OCI-M1 (cell line): ENCODE results near the gene ATP2A3.
"Not testable (repeated sequence)": the region's sequence is repeated elsewhere in the genome, so short reads cannot be mapped to it uniquely, and the experiment has no call there.

Source experiments
- DNase-seq: peaks from one replicate; lab custom pipeline; 2025; lab: John Stamatoyannopoulos, UW

ATP2A3 gene

GRCh38 chr17:3954976-3955672, 9.1 kb downstream of the ATP2A3 start:
- no peak for DNase-seq

DNA sequence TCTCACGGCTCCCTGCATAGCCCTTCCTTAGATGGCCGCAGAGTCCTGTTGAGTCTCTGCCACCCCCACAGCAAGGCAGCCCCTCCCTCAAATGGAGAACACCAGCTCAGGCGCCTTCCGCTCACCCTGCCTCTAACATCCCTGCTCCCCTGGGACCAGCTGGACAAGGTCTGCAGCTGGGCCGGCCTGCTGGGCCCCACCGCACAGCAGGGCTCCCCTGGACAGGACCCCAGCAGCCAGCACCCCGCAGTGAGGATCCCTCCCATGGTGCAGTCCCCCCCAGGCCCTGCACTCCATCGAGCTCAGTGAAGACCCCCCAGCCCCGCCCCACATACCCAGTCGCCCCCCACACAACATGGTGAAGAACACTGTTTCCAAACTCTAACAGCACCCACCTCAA, 10.2 kb downstream of the ATP2A3 start:
- DNase-seq = no peak

GRCh38 chr17:3953542-3953941, 10.7 kb downstream of the ATP2A3 start:
- no peak for DNase-seq

DNA sequence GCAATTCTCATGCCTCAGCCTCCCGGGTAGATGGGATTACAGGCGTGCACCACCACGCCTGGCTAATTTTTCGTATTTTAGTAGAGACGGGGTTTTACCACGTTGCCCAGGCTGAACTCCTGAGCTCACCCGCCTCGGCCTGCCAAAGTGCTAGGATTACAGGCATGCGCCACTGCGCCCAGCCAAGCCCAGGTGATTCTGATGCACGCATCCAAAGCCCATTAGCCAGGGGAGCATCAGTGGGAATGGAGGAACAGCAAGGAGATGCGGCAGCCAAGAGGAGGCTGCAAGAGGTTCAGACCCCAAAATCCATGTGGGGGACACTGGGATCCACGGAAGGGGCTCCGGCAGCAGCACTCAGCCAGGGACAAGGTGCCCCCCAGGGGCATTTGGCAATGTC, 12.1 kb downstream of the ATP2A3 start:
- no peak for DNase-seq

GRCh38 chr17:3951420-3951819, 12.8 kb downstream of the ATP2A3 start:
- DNase-seq = no peak

GRCh38 chr17:3951003-3951402, 13.2 kb downstream of the ATP2A3 start:
- DNase-seq = no peak

DNA sequence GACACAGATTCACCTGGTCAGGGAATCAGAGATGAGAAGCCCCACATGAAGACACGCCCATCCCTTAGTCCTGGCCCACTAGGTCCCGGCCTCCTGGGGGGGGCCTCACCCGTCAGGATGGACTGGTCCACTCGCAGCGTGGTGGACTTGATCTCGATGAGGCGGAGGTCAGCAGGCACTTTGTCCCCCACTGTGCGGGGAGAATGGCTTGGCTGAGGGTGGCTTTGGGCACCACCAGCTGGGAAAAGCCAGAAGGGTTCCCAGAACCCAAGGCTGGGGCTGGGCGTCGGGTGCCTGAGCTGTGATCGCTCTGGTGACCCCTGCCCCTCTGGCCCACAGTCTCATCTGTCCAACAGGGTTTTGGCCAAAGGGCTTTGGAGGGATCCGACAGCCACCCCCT, 13.7 kb downstream of the ATP2A3 start:
- DNase-seq = no peak

DNA sequence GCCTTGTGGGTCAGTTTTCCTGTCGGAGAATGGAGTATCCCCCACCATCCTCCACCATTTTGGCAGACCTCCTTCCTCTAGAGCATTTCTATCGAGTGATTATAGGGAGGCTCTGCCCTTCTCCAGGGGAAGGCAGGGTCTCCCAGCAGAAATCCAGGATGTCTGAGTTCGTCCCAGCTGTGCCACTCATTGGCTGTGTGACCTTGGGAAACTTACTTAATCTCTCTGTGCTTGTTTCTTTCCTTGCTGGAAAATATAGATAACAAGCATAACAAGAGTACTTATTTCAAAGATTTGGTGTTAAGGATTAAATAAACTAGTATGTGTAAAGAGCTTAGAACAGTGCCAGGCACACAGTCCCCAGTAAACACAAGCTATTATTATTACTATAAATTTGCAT, 14.8 kb downstream of the ATP2A3 start:
- no peak for DNase-seq

GRCh38 chr17:3948551-3948950, 15.7 kb downstream of the ATP2A3 start:
- not testable (repeated sequence) for DNase-seq

DNA sequence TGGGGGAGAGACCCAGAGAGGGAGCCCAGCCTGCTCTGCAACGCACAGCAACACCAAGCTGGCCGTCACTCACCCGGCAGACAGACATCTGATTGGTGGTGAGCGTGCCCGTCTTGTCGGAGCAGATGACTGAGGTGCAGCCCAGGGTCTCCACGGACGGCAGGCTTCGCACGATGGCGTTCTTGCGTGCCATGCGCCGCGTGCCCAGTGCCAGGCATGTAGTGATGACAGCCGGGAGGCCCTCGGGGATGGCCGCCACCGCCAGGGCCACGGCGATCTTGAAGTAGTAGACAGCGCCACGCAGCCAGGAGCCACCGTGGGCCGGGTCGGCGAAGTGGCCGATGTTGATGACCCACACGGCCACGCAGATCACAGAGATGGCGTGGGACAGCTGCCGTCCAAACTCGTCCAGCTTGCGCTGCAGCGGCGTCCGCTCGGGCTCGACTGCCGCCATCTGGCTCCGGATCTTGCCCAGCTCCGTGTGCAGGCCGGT, 16.9 kb downstream of the ATP2A3 start:
- no peak for DNase-seq

DNA sequence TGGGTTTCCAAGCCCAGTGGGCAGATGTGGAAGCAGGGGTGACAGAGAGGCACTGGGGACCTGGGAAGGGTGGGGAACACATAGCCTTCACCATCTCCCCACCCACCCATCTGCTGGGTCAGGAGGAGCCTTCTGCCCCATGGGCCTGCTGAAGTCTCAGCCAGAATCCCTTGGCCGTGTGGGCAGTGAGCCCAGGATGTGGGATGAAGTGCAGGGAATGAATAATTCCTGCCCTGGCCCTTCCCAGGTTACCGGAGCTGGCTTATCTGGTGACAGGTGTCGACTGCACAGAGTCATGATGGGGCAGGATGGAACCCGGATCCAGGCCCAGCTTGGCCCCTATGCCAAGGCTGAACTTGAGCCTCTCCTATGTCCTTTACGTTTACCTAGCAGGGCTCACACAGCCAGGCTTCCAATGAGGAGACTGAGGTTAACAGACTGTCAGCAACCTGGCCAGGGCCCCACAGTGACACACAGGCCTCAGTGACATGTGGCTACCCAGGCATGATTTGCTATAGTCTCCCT, 17.5 kb downstream of the ATP2A3 start:
- DNase-seq = no peak

GRCh38 chr17:3944485-3945388, 19.5 kb downstream of the ATP2A3 start:
- DNase-seq = peak; percentile 29

GRCh38 chr17:3943240-3943891, 20.9 kb downstream of the ATP2A3 start:
- DNase-seq = no peak

- no peak for DNase-seq
These were observed 23.1 kb downstream of the ATP2A3 start for GRCh38 chr17:3940965-3941698.

DNA sequence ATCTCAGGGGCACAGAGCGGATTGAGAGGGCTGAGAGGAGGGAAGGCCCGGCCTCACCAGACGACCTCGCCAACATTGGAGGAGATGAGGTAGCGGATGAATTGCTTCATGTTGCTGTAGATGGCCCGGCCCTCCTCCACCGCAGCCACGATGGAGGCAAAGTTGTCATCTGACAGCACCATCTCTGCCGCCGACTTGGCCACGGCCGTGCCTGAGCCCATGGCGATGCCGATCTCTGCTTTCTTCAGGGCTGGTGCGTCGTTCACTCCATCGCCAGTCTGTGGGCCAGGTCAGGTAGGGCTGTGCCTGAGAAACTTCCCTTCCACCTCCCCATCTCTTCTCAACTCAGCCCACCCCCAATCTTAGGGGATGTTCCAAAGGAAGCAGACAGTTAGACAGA, 26.9 kb downstream of the ATP2A3 start:
- no peak for DNase-seq

DNA sequence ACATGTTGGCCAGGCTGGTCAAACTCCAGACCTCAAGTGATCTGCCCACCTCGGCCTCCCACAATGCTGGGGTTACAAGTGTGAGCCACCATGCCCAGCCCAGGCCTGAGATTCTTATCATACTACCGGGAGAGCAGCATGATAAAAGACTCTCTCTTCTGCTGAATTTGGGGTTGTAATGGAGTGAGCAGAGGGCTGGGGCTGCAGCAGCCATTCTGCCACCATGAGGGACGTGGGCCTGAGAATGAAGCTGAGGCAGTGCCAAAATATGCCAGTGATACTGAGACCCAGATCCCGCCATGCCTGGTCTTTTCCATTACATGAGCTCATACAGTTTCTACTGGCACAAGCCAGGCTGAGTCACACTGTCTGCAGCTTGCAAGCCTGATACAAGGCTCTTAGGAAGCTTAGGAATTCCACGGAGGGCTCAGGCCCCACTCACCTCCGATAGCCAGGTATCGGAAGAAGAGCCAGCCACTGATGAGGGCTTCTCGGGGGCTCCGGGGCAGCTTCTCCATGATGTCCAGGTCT, 28.3 kb downstream of the ATP2A3 start:
- DNase-seq = no peak

DNA sequence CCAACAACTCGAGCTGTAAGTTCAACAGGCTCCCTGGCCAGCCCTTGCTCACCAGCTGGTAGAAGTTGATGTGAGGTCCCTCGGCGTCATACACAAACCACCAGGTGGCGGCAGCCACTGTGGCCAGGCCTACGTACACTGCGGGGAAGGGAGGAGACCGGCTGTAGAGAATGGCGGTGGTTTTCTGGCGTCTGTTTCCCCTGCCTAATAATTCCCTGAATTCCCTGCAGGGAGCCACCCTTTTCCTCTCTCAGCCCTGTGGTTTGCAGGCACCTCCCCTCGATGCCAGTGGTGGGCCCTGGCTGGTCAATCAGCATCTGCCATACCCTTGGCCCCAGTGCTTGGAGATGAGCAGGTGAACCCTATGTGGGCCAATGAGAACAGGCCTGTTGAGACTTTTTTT, 29.1 kb downstream of the ATP2A3 start:
- DNase-seq = peak; percentile 29

DNA sequence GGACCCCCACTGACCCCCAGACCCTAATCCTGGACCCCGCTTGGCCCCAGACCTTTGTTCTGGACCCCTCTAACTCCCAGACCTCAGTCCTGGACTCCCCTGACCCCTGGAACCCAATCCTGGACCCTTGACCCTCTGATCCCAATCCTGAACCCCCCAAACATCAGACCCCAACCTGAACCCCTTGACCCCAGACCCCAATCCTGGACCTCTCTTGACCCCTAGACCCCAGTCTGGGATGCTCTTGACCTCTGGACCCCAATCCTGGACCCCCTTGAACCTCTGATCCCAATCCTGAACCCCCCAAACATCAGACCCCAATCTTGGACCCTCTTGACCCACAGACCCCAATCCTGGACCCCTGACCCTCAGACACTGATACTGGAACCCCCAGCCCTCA, 34.5 kb downstream of the ATP2A3 start:
- DNase-seq = no peak

- no peak for DNase-seq
These were observed 35.1 kb downstream of the ATP2A3 start for GRCh38 chr17:3929181-3929580.

- DNase-seq = no peak
These were observed 35.8 kb downstream of the ATP2A3 start for GRCh38 chr17:3928406-3928805.

GRCh38 chr17:3927628-3928340, 36.5 kb downstream of the ATP2A3 start:
- no peak for DNase-seq
